K562 (cell line): ENCODE measurements around the gene PSMG3. TPM values are rescaled to one million over a fixed set of nuclear protein-coding genes. Genes with fewer than 3 reads are reported as not detected.

Source experiments
- ATAC-seq: fragments of 200-7000 bp; cut with Tn5 transposase; 3 replicates; pipeline ENCODE4 v1.9.1; 2020; ENCODE audit warnings: moderate library complexity
- BruUV-seq: library from RNA; stranded (reverse); fragments of 400-500 nt; replicated peaks from 2 replicates; lab custom pipeline; 2021; lab: Mats Ljungman, UMichigan
- CTCF ChIA-PET: fragments of 300-600 bp; formaldehyde crosslinking; extraction: SDS; loops from one replicate; lab custom pipeline; 2021; ENCODE audit warnings: low intra/inter-chr PET ratio; lab: Yijun Ruan, JAX
- POLR2A ChIA-PET: fragments of 300-600, 350-650 bp; sonication (Branson Sonifier 250); formaldehyde crosslinking; extraction: SDS; loops from one replicate; lab custom pipeline; 2021; ENCODE audit warnings: antibody characterized with exemption, inconsistent platforms; lab: Yijun Ruan, JAX
- DNase-seq, 4 experiments: peaks; one replicate each; pipeline versions ENCODE4 v3.0.0 to v3.0.0-alpha.2; 2011 to 2018; ENCODE audit warnings: low spot score in 3 of 4, mixed read lengths in 3 of 4; ENCODE audit errors: extremely low read depth in 1 of 4
- FAIRE-seq: peaks from 2 replicates; lab custom pipeline; 2011; peaks lifted over from hg19 to GRCh38; lab: Jason Lieb, UNC
- H2AFZ ChIP-seq: 2 replicates; pipeline ENCODE4 v1.6.0; 2011; ENCODE audit warnings: low read depth, low read length, control low read depth, inconsistent platforms
- H3K27ac ChIP-seq: fragments of 200-600 bp; 3 replicates; pipeline ENCODE4 v1.8.0; 2011; ENCODE audit warnings: low read depth, mild to moderate bottlenecking, control low read depth, inconsistent platforms, low read length, moderate library complexity, mixed read lengths; ENCODE audit errors: extremely low read depth
- H3K27me3 ChIP-seq, 2 experiments: fragments of 300-600 bp in 1 of 2; 2 replicates in 1 of 2; 3 replicates in 1 of 2; pipeline versions ENCODE4 v1.6.0 to v1.8.0; 2011; ENCODE audit warnings: inconsistent platforms in 2 of 2, low read length in 2 of 2, mild to moderate bottlenecking in 1 of 2, mixed read lengths in 1 of 2, moderate library complexity in 1 of 2; ENCODE audit not compliant: control insufficient read depth in 2 of 2, insufficient read depth in 2 of 2
- H3K36me3 ChIP-seq: fragments of 300-600 bp; 3 replicates; pipeline ENCODE4 v1.8.0; 2011; ENCODE audit warnings: mild to moderate bottlenecking, low read length, inconsistent platforms; ENCODE audit not compliant: control insufficient read depth, insufficient read depth
- H3K4me1 ChIP-seq, 2 experiments: fragments of 200-600 bp in 1 of 2; replicated peaks in 1 of 2; 2 replicates in 1 of 2; 3 replicates in 1 of 2; pipeline versions ENCODE4 v1.5.1 to v1.8.0; 2011; ENCODE audit warnings: inconsistent platforms in 2 of 2, low read length in 2 of 2, mild to moderate bottlenecking in 1 of 2, mixed read lengths in 1 of 2, moderate library complexity in 1 of 2; ENCODE audit not compliant: control insufficient read depth in 2 of 2, insufficient read depth in 2 of 2
- H3K4me2 ChIP-seq: 2 replicates; pipeline ENCODE4 v1.6.1; 2011; ENCODE audit warnings: low read length, control low read depth, inconsistent platforms, mixed read lengths; ENCODE audit not compliant: insufficient read depth
- H3K4me3 ChIP-seq: fragments of 200-600 bp; sonication (generic), shearing (Covaris generic); 2 replicates; pipeline ENCODE4 v1.5.1; 2016; ENCODE audit warnings: control low read depth, inconsistent platforms
- H3K79me2 ChIP-seq: fragments of 200-600 bp; 3 replicates; pipeline ENCODE4 v1.8.0; 2011; ENCODE audit warnings: low read length, inconsistent platforms; ENCODE audit not compliant: control insufficient read depth, insufficient read depth
- H3K9ac ChIP-seq, 2 experiments: 2 replicates each; pipeline versions ENCODE4 v1.6.0 to v1.6.1; 2011; ENCODE audit warnings: low read depth in 2 of 2, low read length in 2 of 2, control low read depth in 1 of 2, inconsistent platforms in 1 of 2, mild to moderate bottlenecking in 1 of 2, mixed read lengths in 1 of 2; ENCODE audit not compliant: insufficient read depth in 1 of 2
- H3K9me1 ChIP-seq: one replicate; pipeline ENCODE4 v1.6.0; 2011; ENCODE audit warnings: inconsistent platforms, mild to moderate bottlenecking, low read length, moderate library complexity; ENCODE audit not compliant: control insufficient read depth, insufficient read depth
- H3K9me3 ChIP-seq: replicated peaks from 2 replicates; pipeline ENCODE4 v1.5.1; 2011; ENCODE audit warnings: low read depth, low read length, inconsistent platforms; ENCODE audit not compliant: control insufficient read depth, insufficient read depth
- H4K20me1 ChIP-seq: replicated peaks from 2 replicates; pipeline ENCODE4 v1.6.1; 2011; ENCODE audit warnings: low read length, inconsistent platforms, mixed read lengths; ENCODE audit not compliant: control insufficient read depth, insufficient read depth
- NFIC ChIP-seq: fragments of 450-650 bp; IDR thresholded peaks from 2 replicates; pipeline ENCODE4 v1.6.1; 2017; ENCODE audit warnings: mild to moderate bottlenecking, inconsistent platforms
- ZNF212 ChIP-seq: fragments of 450-650 bp; formaldehyde crosslinking; IDR thresholded peaks from 2 replicates; pipeline ENCODE4 v1.4.0; 2020; ENCODE audit warnings: mild to moderate bottlenecking
- ZNF57 ChIP-seq: fragments of 450-650 bp; formaldehyde crosslinking; IDR thresholded peaks from 2 replicates; pipeline ENCODE4 v1.4.0; 2020; ENCODE audit warnings: mild to moderate bottlenecking, moderate library complexity
- WGBS: fragments of 100-300 bp; shearing (Covaris generic); methylation state at CpG from one replicate; pipeline ENCODE4 v1.1.6; 2016; ENCODE audit warnings: low coverage, mixed read lengths; ENCODE audit not compliant: insufficient coverage; ENCODE audit errors: missing lambda C conversion rate; 5-methylcytosine and 5-hydroxymethylcytosine counted together
- in situ Hi-C: fragments of 300-500 bp; cut with MboI; formaldehyde crosslinking; loops from 4 replicates; pipeline ENCODE4 v1.15.0; 2018; ENCODE audit warnings: inconsistent platforms, mixed read lengths
- intact Hi-C: fragments of 100-400 bp; cut with micrococcal nuclease; formaldehyde crosslinking; loops from 2 replicates; pipeline ENCODE4 v1.14.2; 2022
- polyA plus RNA-seq, 8 experiments: library from polyadenylated mRNA; depleted of rRNA in 4 of 8; stranded (reverse) in 5 of 8; unstranded in 3 of 8; fragments of >200 nt; fragmentation: Nextera tagmentation in 2 of 8; fragmentation: Illumina TruSeq in 1 of 8; extraction: Ambion mirVana in 2 of 8; extraction: Trizol in 1 of 8; gene quantifications; 2 replicates each; pipeline versions ENCODE4 v1.2.1 to v1.2.3, GENCODE V29; 2011 to 2014; ENCODE audit warnings: inconsistent platforms in 1 of 8, missing spikeins in 1 of 8
- total RNA-seq, 7 experiments: library from RNA; depleted of rRNA in 6 of 7; stranded (reverse); fragments of >200 nt in 6 of 7; fragmentation: Illumina TruSeq in 2 of 7; extraction: Trizol in 2 of 7; gene quantifications; 2 replicates each; pipeline versions ENCODE4 v1.2.1 to v1.2.3, GENCODE V29; 2011 to 2021; ENCODE audit warnings: low replicate concordance in 1 of 7
- TF ChIP-seq, protein P1 (sequence below): conservative IDR thresholded peaks from 2 replicates; pipeline ENCODE4 v1.6.1; 2011; ENCODE audit warnings: low read depth, mild to moderate bottlenecking, low read length; ENCODE audit not compliant: control insufficient read depth
- TF ChIP-seq, protein P2 (sequence below): fragments of 450-650 bp; IDR thresholded peaks from 2 replicates; pipeline ENCODE4 v1.6.1; 2016; ENCODE audit warnings: mild to moderate bottlenecking, moderate library complexity
- TF ChIP-seq, protein P3 (sequence below): fragments of 250-450 bp; sonication (Bioruptor Pico); IDR thresholded peaks from 2 replicates; pipeline ENCODE4 v1.5.0; 2020; ENCODE audit warnings: mild to moderate bottlenecking

The PSMG3 gene
- total and polyA plus RNA-seq, 9 of the 15 experiments (the other 6 are each of a cell fraction or from before 2014, with no cell fraction given): 34.8 to 122 (median 80.1) TPM

DNA sequence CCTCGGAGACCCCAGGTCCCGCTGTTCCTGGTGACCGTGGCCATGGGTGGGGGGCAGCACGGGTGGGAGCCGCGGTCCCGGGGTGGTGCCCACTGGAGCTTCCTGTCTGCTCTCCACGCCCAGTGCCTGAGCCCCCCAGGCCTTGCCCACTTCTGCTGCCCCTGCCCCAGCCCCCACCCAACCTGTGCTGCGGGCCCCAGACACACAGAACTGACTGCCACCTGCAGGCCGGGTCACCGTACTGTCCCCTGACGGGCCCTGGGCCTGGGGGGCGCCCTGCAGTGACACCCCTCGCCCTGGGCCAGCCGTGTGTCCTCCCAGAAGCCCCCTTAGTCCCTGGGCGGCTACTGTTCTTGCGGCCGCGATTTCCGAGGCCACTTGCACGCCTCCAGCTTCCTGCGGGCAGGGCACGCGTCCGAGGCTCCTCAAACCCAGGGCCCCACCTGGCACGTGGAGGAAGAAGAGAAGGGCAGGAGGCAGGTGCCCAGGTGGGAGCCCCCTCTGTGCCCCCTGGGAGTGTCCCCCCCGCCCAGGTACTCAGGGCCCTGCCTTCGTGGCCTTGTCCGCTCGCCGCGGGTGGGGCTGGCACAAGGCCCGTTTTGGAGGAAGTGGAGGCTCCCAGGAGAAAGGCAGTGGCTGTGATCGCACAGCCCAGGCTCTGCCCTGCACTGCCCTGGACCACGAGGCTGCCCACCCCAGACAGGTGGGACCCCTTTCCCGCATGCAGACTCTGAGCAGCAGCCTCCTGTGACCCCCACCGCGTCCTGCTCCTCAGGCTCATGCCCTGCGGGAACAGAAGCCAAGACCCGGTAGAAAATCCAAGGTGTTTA lies 24.2 kb downstream of the PSMG3 start:
- Histone ChIP-seq H3K9ac (peak overlapping the region in 1 of 2 experiments; percentile 70; a peak in 2 of 4 replicates), H3K27me3 (peaks cover 0 to 17% of the 10 kb centered on the region in 2 experiments; a peak in 2 of 5 replicates), H3K79me2 (no peaks in the 10 kb centered on the region), H3K4me1 (peaks cover 0 to 90% of the 10 kb centered on the region in 2 experiments; a peak in 3 of 5 replicates), H3K4me2 (no peak overlapping the region), H3K27ac (no peak overlapping the region), H4K20me1 (no peaks in the 10 kb centered on the region), H3K9me3 (no peaks in the 10 kb centered on the region), H3K9me1 (no peaks in the 10 kb centered on the region), H2AFZ (no peak overlapping the region), H3K36me3 (peaks cover 19% of the 10 kb centered on the region; the same call in 2 of the 3 replicates), H3K4me3 (no peak overlapping the region)
- ChIA-PET CTCF (no interaction called here), POLR2A (interaction anchor here (1.1 kb wide), 1 partner anchor 12 kb away, joined by 4 read pairs; no protein-coding TSS in a partner anchor)
- ATAC-seq (peak; percentile 26; the same call in 1 of the 3 replicates), FAIRE-seq (no peak), DNase-seq (no peak)
- intact Hi-C loops: no loop called here
- WGBS: 72% methylated on average over 22 of the region's 40 CpGs
- BruUV-seq: no TSS peak
- in situ Hi-C loops: no loop called here
- TF ChIP-seq, protein P1, sequence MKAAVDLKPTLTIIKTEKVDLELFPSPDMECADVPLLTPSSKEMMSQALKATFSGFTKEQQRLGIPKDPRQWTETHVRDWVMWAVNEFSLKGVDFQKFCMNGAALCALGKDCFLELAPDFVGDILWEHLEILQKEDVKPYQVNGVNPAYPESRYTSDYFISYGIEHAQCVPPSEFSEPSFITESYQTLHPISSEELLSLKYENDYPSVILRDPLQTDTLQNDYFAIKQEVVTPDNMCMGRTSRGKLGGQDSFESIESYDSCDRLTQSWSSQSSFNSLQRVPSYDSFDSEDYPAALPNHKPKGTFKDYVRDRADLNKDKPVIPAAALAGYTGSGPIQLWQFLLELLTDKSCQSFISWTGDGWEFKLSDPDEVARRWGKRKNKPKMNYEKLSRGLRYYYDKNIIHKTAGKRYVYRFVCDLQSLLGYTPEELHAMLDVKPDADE: no peak
- TF ChIP-seq NFIC: 0 out of 2 replicates have a peak, but pooled peaks have one; percentile 8
- TF ChIP-seq ZNF57 (CRISPR knock-in tag): no peak
- TF ChIP-seq, protein P2, sequence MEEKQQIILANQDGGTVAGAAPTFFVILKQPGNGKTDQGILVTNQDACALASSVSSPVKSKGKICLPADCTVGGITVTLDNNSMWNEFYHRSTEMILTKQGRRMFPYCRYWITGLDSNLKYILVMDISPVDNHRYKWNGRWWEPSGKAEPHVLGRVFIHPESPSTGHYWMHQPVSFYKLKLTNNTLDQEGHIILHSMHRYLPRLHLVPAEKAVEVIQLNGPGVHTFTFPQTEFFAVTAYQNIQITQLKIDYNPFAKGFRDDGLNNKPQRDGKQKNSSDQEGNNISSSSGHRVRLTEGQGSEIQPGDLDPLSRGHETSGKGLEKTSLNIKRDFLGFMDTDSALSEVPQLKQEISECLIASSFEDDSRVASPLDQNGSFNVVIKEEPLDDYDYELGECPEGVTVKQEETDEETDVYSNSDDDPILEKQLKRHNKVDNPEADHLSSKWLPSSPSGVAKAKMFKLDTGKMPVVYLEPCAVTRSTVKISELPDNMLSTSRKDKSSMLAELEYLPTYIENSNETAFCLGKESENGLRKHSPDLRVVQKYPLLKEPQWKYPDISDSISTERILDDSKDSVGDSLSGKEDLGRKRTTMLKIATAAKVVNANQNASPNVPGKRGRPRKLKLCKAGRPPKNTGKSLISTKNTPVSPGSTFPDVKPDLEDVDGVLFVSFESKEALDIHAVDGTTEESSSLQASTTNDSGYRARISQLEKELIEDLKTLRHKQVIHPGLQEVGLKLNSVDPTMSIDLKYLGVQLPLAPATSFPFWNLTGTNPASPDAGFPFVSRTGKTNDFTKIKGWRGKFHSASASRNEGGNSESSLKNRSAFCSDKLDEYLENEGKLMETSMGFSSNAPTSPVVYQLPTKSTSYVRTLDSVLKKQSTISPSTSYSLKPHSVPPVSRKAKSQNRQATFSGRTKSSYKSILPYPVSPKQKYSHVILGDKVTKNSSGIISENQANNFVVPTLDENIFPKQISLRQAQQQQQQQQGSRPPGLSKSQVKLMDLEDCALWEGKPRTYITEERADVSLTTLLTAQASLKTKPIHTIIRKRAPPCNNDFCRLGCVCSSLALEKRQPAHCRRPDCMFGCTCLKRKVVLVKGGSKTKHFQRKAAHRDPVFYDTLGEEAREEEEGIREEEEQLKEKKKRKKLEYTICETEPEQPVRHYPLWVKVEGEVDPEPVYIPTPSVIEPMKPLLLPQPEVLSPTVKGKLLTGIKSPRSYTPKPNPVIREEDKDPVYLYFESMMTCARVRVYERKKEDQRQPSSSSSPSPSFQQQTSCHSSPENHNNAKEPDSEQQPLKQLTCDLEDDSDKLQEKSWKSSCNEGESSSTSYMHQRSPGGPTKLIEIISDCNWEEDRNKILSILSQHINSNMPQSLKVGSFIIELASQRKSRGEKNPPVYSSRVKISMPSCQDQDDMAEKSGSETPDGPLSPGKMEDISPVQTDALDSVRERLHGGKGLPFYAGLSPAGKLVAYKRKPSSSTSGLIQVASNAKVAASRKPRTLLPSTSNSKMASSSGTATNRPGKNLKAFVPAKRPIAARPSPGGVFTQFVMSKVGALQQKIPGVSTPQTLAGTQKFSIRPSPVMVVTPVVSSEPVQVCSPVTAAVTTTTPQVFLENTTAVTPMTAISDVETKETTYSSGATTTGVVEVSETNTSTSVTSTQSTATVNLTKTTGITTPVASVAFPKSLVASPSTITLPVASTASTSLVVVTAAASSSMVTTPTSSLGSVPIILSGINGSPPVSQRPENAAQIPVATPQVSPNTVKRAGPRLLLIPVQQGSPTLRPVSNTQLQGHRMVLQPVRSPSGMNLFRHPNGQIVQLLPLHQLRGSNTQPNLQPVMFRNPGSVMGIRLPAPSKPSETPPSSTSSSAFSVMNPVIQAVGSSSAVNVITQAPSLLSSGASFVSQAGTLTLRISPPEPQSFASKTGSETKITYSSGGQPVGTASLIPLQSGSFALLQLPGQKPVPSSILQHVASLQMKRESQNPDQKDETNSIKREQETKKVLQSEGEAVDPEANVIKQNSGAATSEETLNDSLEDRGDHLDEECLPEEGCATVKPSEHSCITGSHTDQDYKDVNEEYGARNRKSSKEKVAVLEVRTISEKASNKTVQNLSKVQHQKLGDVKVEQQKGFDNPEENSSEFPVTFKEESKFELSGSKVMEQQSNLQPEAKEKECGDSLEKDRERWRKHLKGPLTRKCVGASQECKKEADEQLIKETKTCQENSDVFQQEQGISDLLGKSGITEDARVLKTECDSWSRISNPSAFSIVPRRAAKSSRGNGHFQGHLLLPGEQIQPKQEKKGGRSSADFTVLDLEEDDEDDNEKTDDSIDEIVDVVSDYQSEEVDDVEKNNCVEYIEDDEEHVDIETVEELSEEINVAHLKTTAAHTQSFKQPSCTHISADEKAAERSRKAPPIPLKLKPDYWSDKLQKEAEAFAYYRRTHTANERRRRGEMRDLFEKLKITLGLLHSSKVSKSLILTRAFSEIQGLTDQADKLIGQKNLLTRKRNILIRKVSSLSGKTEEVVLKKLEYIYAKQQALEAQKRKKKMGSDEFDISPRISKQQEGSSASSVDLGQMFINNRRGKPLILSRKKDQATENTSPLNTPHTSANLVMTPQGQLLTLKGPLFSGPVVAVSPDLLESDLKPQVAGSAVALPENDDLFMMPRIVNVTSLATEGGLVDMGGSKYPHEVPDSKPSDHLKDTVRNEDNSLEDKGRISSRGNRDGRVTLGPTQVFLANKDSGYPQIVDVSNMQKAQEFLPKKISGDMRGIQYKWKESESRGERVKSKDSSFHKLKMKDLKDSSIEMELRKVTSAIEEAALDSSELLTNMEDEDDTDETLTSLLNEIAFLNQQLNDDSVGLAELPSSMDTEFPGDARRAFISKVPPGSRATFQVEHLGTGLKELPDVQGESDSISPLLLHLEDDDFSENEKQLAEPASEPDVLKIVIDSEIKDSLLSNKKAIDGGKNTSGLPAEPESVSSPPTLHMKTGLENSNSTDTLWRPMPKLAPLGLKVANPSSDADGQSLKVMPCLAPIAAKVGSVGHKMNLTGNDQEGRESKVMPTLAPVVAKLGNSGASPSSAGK: no peak
- TF ChIP-seq, protein P3, sequence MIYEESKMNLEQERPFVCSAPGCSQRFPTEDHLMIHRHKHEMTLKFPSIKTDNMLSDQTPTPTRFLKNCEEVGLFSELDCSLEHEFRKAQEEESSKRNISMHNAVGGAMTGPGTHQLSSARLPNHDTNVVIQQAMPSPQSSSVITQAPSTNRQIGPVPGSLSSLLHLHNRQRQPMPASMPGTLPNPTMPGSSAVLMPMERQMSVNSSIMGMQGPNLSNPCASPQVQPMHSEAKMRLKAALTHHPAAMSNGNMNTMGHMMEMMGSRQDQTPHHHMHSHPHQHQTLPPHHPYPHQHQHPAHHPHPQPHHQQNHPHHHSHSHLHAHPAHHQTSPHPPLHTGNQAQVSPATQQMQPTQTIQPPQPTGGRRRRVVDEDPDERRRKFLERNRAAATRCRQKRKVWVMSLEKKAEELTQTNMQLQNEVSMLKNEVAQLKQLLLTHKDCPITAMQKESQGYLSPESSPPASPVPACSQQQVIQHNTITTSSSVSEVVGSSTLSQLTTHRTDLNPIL (CRISPR knock-in tag): no peak
- no peak for TF ChIP-seq ZNF212 (CRISPR knock-in tag)
